HL-60 (cell line): Measurements from ENCODE around the gene PPM1H.

Experiments used
- DNase-seq, 2 experiments: peaks; one replicate each; pipeline ENCODE4 v3.0.0-alpha.2; 2010 to 2020; ENCODE audit warnings: low read depth in 1 of 2, low spot score in 1 of 2
- H3K27ac ChIP-seq: fragments of 250-450 bp; sonication (Bioruptor Pico); replicated peaks from 2 replicates; pipeline ENCODE4 v1.5.1; 2020; ENCODE audit warnings: mild to moderate bottlenecking, moderate library complexity
- H3K27me3 ChIP-seq: fragments of 250-450 bp; sonication (Bioruptor Pico); 2 replicates; pipeline ENCODE4 v1.5.1; 2021; ENCODE audit warnings: mild to moderate bottlenecking, moderate library complexity; ENCODE audit not compliant: insufficient read depth, poor library complexity, severe bottlenecking
- H3K4me3 ChIP-seq: replicated peaks from 2 replicates; pipeline ENCODE4 v1.5.1; 2011; ENCODE audit warnings: mild to moderate bottlenecking, control low read depth, low read length; ENCODE audit not compliant: insufficient read depth
- CTCF ChIP-seq: IDR thresholded peaks from one replicate; pipeline ENCODE4 v1.5.1; 2011; ENCODE audit warnings: low read length, control low read depth, inconsistent platforms; ENCODE audit not compliant: insufficient read depth
- GABPA ChIP-seq: IDR thresholded peaks from 2 replicates; pipeline ENCODE4 v1.6.1; 2012; ENCODE audit warnings: low read depth
- POLR2AphosphoS5 ChIP-seq: IDR thresholded peaks from 2 replicates; pipeline ENCODE4 v1.6.1; 2012; ENCODE audit warnings: low read depth
- REST ChIP-seq: IDR thresholded peaks from 2 replicates; pipeline ENCODE4 v1.6.1; 2012; ENCODE audit warnings: low read depth; ENCODE audit not compliant: insufficient replicate concordance
- SPI1 ChIP-seq: IDR thresholded peaks from 2 replicates; pipeline ENCODE4 v1.6.1; 2012; ENCODE audit warnings: low read depth, mild to moderate bottlenecking, borderline replicate concordance

PPM1H gene

DNA sequence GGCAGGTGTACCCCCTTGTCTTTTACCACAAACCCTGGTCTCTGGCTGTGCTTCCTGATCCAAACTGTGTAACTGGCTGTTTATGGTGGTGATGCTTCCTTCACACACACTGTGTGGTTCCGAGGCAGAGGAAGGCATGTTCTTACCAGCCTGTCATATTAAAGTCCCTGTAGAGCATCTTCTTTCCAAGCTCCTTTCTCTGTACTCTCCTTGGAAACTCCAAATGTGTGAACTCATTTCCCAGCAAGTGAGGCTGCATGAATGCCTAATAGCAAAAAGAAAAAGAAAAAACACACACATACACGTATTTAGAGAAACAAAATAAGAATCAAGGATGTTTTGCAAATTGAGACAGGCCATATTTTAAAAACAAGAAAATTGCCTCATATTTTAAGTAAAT is 214.9 kb downstream of the PPM1H start:
- DNase-seq, result no peak
- Histone ChIP-seq H3K4me3 (no peak overlapping the region), H3K27me3 (no peaks in the 10 kb centered on the region), H3K27ac (no peak overlapping the region)
- TF ChIP-seq SPI1 (no peak), GABPA (no peak), CTCF (no peak), POLR2AphosphoS5 (no peak), REST (no peak)

GRCh38 chr12:62718762-62719426 is 216.1 kb downstream of the PPM1H start:
- H3K4me3 ChIP-seq, result no peak overlapping the region
- DNase-seq, result no peak
- TF ChIP-seq POLR2AphosphoS5, result no peak
- TF ChIP-seq GABPA, result no peak
- no peak for TF ChIP-seq CTCF
- no peak for TF ChIP-seq REST
- no peak for TF ChIP-seq SPI1
- H3K27ac ChIP-seq, result no peak overlapping the region
- no peaks in the 10 kb centered on the region for H3K27me3 ChIP-seq

GRCh38 chr12:62717643-62718042 is 217.3 kb downstream of the PPM1H start:
- Histone ChIP-seq H3K4me3 (no peak overlapping the region), H3K27ac (no peak overlapping the region), H3K27me3 (no peaks in the 10 kb centered on the region)
- no peak for TF ChIP-seq REST
- TF ChIP-seq GABPA, result no peak
- no peak for TF ChIP-seq CTCF
- TF ChIP-seq POLR2AphosphoS5, result no peak
- DNase-seq, result no peak
